GM12878 (cell line): ENCODE measurements around the gene ZMIZ1. TPM values are rescaled to one million over a fixed set of nuclear protein-coding genes. Genes with fewer than 3 reads are reported as not detected.
"Not testable (repeated sequence)": the region's sequence is repeated elsewhere in the genome, so short reads cannot be mapped to it uniquely, and the experiment has no call there.

ENCODE experiments used
- ATAC-seq: fragments of 200-7000 bp; cut with Tn5 transposase; 3 replicates; pipeline ENCODE4 v1.9.1; 2020; ENCODE audit warnings: mild to moderate bottlenecking, moderate library complexity
- BruUV-seq: library from RNA; stranded (reverse); fragments of 400-500 nt; replicated peaks from 2 replicates; lab custom pipeline; 2021; lab: Mats Ljungman, UMichigan
- CTCF ChIA-PET: fragments of 300-600 bp; sonication (Branson Sonifier 250); formaldehyde crosslinking; extraction: SDS; loops from one replicate; lab custom pipeline; 2021; ENCODE audit warnings: inconsistent platforms; lab: Yijun Ruan, JAX
- POLR2A ChIA-PET: fragments of 350-600 bp; formaldehyde crosslinking; extraction: SDS; loops from one replicate; lab custom pipeline; 2021; ENCODE audit warnings: inconsistent platforms; lab: Charles Lee
- RAD21 ChIA-PET: fragments of 300-600 bp; sonication (Branson Sonifier 250); formaldehyde crosslinking; loops from one replicate; lab custom pipeline; 2023; ENCODE audit warnings: antibody characterized with exemption; ENCODE audit not compliant: unreplicated experiment; lab: Charles Lee
- SMC1A ChIA-PET: fragments of 300-600 bp; sonication (Branson Sonifier 250); formaldehyde crosslinking; loops from one replicate; lab custom pipeline; 2023; ENCODE audit not compliant: unreplicated experiment, uncharacterized antibody; lab: Charles Lee
- DNase-seq: peaks from one replicate; pipeline ENCODE4 v3.0.0-alpha.2; 2011; ENCODE audit warnings: low read depth, low spot score
- FAIRE-seq: peaks from 3 replicates; lab custom pipeline; 2011; peaks lifted over from hg19 to GRCh38; lab: Jason Lieb, UNC
- H2AFZ ChIP-seq: 2 replicates; pipeline ENCODE4 v1.6.0; 2011; ENCODE audit warnings: low read depth, low read length, control low read depth; ENCODE audit not compliant: control insufficient read depth
- H3K27ac ChIP-seq: 2 replicates; pipeline ENCODE4 v1.5.1; 2011; ENCODE audit warnings: control low read depth; ENCODE audit not compliant: control insufficient read depth, insufficient read depth
- H3K27me3 ChIP-seq, 2 experiments: replicated peaks in 1 of 2; 2 replicates each; pipeline versions ENCODE4 v1.6.0 to v1.6.1; 2011; ENCODE audit warnings: low read length in 1 of 2; ENCODE audit not compliant: control insufficient read depth in 2 of 2, insufficient read depth in 2 of 2
- H3K36me3 ChIP-seq, 2 experiments: 2 replicates each; pipeline ENCODE4 v1.5.1; 2011; ENCODE audit warnings: low read length in 1 of 2; ENCODE audit not compliant: control insufficient read depth in 2 of 2, insufficient read depth in 2 of 2
- H3K4me1 ChIP-seq: 2 replicates; pipeline ENCODE4 v1.6.1; 2011; ENCODE audit warnings: mild to moderate bottlenecking, low read length, moderate library complexity, mixed read lengths; ENCODE audit not compliant: control insufficient read depth, insufficient read depth
- H3K4me2 ChIP-seq: 2 replicates; pipeline ENCODE4 v1.6.0; 2011; ENCODE audit warnings: control low read depth; ENCODE audit not compliant: control insufficient read depth, insufficient read depth
- H3K4me3 ChIP-seq: fragments of 200-600 bp; sonication (generic); 2 replicates; pipeline ENCODE4 v1.5.1; 2016
- H3K79me2 ChIP-seq: 2 replicates; pipeline ENCODE4 v1.6.0; 2011; ENCODE audit warnings: low read length; ENCODE audit not compliant: control insufficient read depth, insufficient read depth
- H3K9ac ChIP-seq: 2 replicates; pipeline ENCODE4 v1.8.0; 2011; ENCODE audit warnings: low read length, control low read depth, mixed read lengths; ENCODE audit not compliant: control insufficient read depth, insufficient read depth
- H3K9me3 ChIP-seq: replicated peaks from 3 replicates; pipeline ENCODE4 v1.5.1; 2011; ENCODE audit warnings: mild to moderate bottlenecking, low read length; ENCODE audit not compliant: control insufficient read depth, insufficient read depth
- H4K20me1 ChIP-seq: 2 replicates; pipeline ENCODE4 v1.6.0; 2011; ENCODE audit not compliant: control insufficient read depth, insufficient read depth
- DPF2 ChIP-seq: fragments of 450-650 bp; IDR thresholded peaks from 2 replicates; pipeline ENCODE4 v1.6.1; 2017; ENCODE audit warnings: mild to moderate bottlenecking
- ESRRA ChIP-seq: IDR thresholded peaks from 2 replicates; pipeline ENCODE4 v1.6.1; 2012; ENCODE audit warnings: mild to moderate bottlenecking, low read length, improper control_type of control experiment
- IRF5 ChIP-seq: fragments of 450-650 bp; IDR thresholded peaks from 2 replicates; pipeline ENCODE4 v1.6.1; 2017; ENCODE audit warnings: borderline replicate concordance
- LARP7 ChIP-seq: fragments of 450-650 bp; IDR thresholded peaks from 2 replicates; pipeline ENCODE4 v1.6.1; 2017; ENCODE audit warnings: mild to moderate bottlenecking
- SIX5 ChIP-seq: IDR thresholded peaks from 2 replicates; pipeline ENCODE4 v1.6.1; 2011; ENCODE audit warnings: mild to moderate bottlenecking, low read depth, low read length, moderate library complexity; ENCODE audit not compliant: severe bottlenecking
- ZBTB4 ChIP-seq: fragments of 450-650 bp; formaldehyde crosslinking; IDR thresholded peaks from 2 replicates; pipeline ENCODE4 v1.4.0; 2022; ENCODE audit warnings: mild to moderate bottlenecking, moderate library complexity
- ZNF217 ChIP-seq: fragments of 450-650 bp; IDR thresholded peaks from 2 replicates; pipeline ENCODE4 v1.6.1; 2017; ENCODE audit warnings: antibody characterized with exemption, mild to moderate bottlenecking
- ZZZ3 ChIP-seq: IDR thresholded peaks from 2 replicates; pipeline ENCODE4 v1.6.1; 2011; ENCODE audit warnings: low read depth; ENCODE audit not compliant: control insufficient read depth, insufficient read length
- WGBS: methylation state at CpG from one replicate; pipeline ENCODE4 v1.1.6; 2016; ENCODE audit warnings: low lambda C conversion rate; ENCODE audit not compliant: insufficient replicate concordance, insufficient coverage; ENCODE audit errors: missing lambda C conversion rate; 5-methylcytosine and 5-hydroxymethylcytosine counted together
- in situ Hi-C: fragments of 300-500 bp; cut with MboI; formaldehyde crosslinking; loops from 9 replicates; pipeline ENCODE4 v1.14.3; 2018; ENCODE audit warnings: mixed read lengths
- intact Hi-C: fragments of 100-400 bp; cut with micrococcal nuclease; formaldehyde crosslinking; loops from one replicate; pipeline ENCODE4 v1.14.2; 2022; ENCODE audit not compliant: unreplicated experiment
- polyA plus RNA-seq, 11 experiments: library from polyadenylated mRNA; depleted of rRNA in 4 of 11; unstranded in 6 of 11; stranded (reverse) in 5 of 11; fragments of >200 nt; fragmentation: Nextera tagmentation in 4 of 11; fragmentation: Illumina TruSeq in 1 of 11; extraction: Ambion mirVana in 4 of 11; extraction: Trizol in 1 of 11; gene quantifications; 1 replicate in 1 of 11; 2 replicates in 10 of 11; pipeline versions ENCODE4 v1.2.1 to v1.2.3, GENCODE V29; 2011 to 2016; ENCODE audit warnings: inconsistent platforms in 2 of 11, missing spikeins in 2 of 11, low read depth in 1 of 11
- total RNA-seq, 4 experiments: library from RNA; depleted of rRNA in 3 of 4; stranded (reverse); fragments of >200 nt in 3 of 4; fragmentation: Illumina TruSeq in 1 of 4; extraction: Trizol in 1 of 4; gene quantifications; 2 replicates each; pipeline versions ENCODE4 v1.2.1 to v1.2.3, GENCODE V29; 2013 to 2021

ZMIZ1 gene
- total and polyA plus RNA-seq, 10 of the 15 experiments (the other 5 are each of a cell fraction or from before 2014, with no cell fraction given): 3.1 to 82.3 (median 14.9) TPM

- intact Hi-C loops, H3K9ac ChIP-seq, H3K4me1 ChIP-seq, H3K27ac ChIP-seq, H3K4me3 ChIP-seq, in situ Hi-C loops, POLR2A ChIA-PET, ATAC-seq, H3K9me3 ChIP-seq, H3K27me3 ChIP-seq, H3K79me2 ChIP-seq, BruUV-seq, CTCF ChIA-PET, DNase-seq, H4K20me1 ChIP-seq, H3K4me2 ChIP-seq, H3K36me3 ChIP-seq, H2AFZ ChIP-seq: not testable (repeated sequence)
- ChIA-PET SMC1A (interaction anchor here (1.3 kb wide), 1 partner anchor 10 kb away, joined by 3 read pairs; no protein-coding TSS in a partner anchor), RAD21 (interaction anchor here (0.9 to 1.1 kb wide), 2 partner anchors 54 to 89 kb away, joined by 3 to 4 read pairs; no protein-coding TSS in a partner anchor)
- 95% methylated on average over 6 of the region's 11 CpGs for WGBS
- peak; percentile 23 for FAIRE-seq
Measured at GRCh38 chr10:79337783-79338469, 269.2 kb downstream of the ZMIZ1 start.

GRCh38 chr10:79339266-79339665, 270.5 kb downstream of the ZMIZ1 start:
- FAIRE-seq: no peak
- POLR2A ChIA-PET: no interaction called here
- WGBS: 96% methylated on average over 3 of the region's 3 CpGs

More at GRCh38 chr10:79339266-79339665, 270.5 kb downstream of the ZMIZ1 start:
- DNase-seq: no peak
- Histone ChIP-seq H3K4me2 (no peak overlapping the region), H3K9me3 (no peaks in the 10 kb centered on the region; the same call in 2 of the 3 replicates)
- BruUV-seq: no TSS peak
- TF ChIP-seq ZBTB4 (CRISPR knock-in tag) (no peak), SIX5 (no peak), DPF2 (no peak), IRF5 (no peak), ESRRA (no peak), ZNF217 (no peak), ZZZ3 (no peak), LARP7 (no peak)
- TF ChIP-seq, all 136 proteins: peak for 0
- intact Hi-C loops (no loop called here), in situ Hi-C loops (no loop called here)
- ChIA-PET SMC1A (no interaction called here), RAD21 (no interaction called here), CTCF (no interaction called here)
- H3K9ac ChIP-seq: no peak overlapping the region
- no peaks in the 10 kb centered on the region for H3K79me2 ChIP-seq
- H3K4me1 ChIP-seq: no peaks in the 10 kb centered on the region
- no peak overlapping the region for H3K27ac ChIP-seq
- no peak overlapping the region for H3K4me3 ChIP-seq
- no peak for ATAC-seq
- no peaks in the 10 kb centered on the region for H3K36me3 ChIP-seq
- no peak overlapping the region for H2AFZ ChIP-seq
- no peaks in the 10 kb centered on the region for H4K20me1 ChIP-seq
- H3K27me3 ChIP-seq: no peaks in the 10 kb centered on the region
